ENCODE results near the gene HMGN1.

HMGN1 gene

GRCh38 chr21:39345440-39345839 is 3.4 kb downstream of the HMGN1 start:
- no peak for DNase-seq
- TF ChIP-seq CTCF (IDR thresholded peaks at IDR 0.05) = no peak
- H3K9me3 Mint-ChIP-seq = peaks cover 4% of the 10 kb centered on the region
- peak overlapping the region; percentile 97 for H3K4me3 Mint-ChIP-seq
- H3K36me3 Mint-ChIP-seq (ENCODE audit: low read depth) = peaks cover 71% of the 10 kb centered on the region
- H3K4me1 Mint-ChIP-seq = peaks cover 45% of the 10 kb centered on the region
- H3K27ac Mint-ChIP-seq = peak overlapping the region; percentile 72
- H3K27me3 Mint-ChIP-seq (ENCODE audit: low read depth, poor library complexity) = no peaks in the 10 kb centered on the region

- Mint-ChIP-seq H3K4me1 (peaks cover 39% of the 10 kb centered on the region), H3K27me3 (ENCODE audit: low read depth, poor library complexity) (no peaks in the 10 kb centered on the region), H3K27ac (peak overlapping the region; percentile 4), H3K9me3 (no peaks in the 10 kb centered on the region), H3K36me3 (ENCODE audit: low read depth) (peaks cover 71% of the 10 kb centered on the region), H3K4me3 (peak overlapping the region; percentile 97)
- no peak for DNase-seq
- no peak for TF ChIP-seq CTCF (IDR thresholded peaks at IDR 0.05)
These were observed 4.0 kb downstream of the HMGN1 start for GRCh38 chr21:39344848-39345247.

- TF ChIP-seq CTCF (IDR thresholded peaks at IDR 0.05) = no peak
- Mint-ChIP-seq H3K36me3 (ENCODE audit: low read depth) (peaks cover 62% of the 10 kb centered on the region), H3K4me1 (peaks cover 21% of the 10 kb centered on the region), H3K9me3 (no peaks in the 10 kb centered on the region), H3K4me3 (no peak overlapping the region), H3K27ac (peak overlapping the region; percentile 78), H3K27me3 (ENCODE audit: low read depth, poor library complexity) (no peaks in the 10 kb centered on the region)
- DNase-seq = no peak
These were observed 7.5 kb downstream of the HMGN1 start for GRCh38 chr21:39341249-39341923.

- Mint-ChIP-seq H3K4me3 (no peak overlapping the region), H3K36me3 (ENCODE audit: low read depth) (peaks cover 55% of the 10 kb centered on the region), H3K4me1 (peaks cover 14% of the 10 kb centered on the region), H3K9me3 (no peaks in the 10 kb centered on the region), H3K27me3 (ENCODE audit: low read depth, poor library complexity) (no peaks in the 10 kb centered on the region), H3K27ac (peak overlapping the region; percentile 78)
- DNase-seq = no peak
- TF ChIP-seq CTCF (IDR thresholded peaks at IDR 0.05) = no peak
These were observed 8.2 kb downstream of the HMGN1 start for GRCh38 chr21:39340687-39341086.

GRCh38 chr21:39339231-39339630 is 9.7 kb downstream of the HMGN1 start:
- peaks cover 40% of the 10 kb centered on the region for H3K36me3 Mint-ChIP-seq (ENCODE audit: low read depth)
- TF ChIP-seq CTCF (IDR thresholded peaks at IDR 0.05) = no peak
- no peaks in the 10 kb centered on the region for H3K9me3 Mint-ChIP-seq
- DNase-seq = no peak
- no peaks in the 10 kb centered on the region for H3K27me3 Mint-ChIP-seq (ENCODE audit: low read depth, poor library complexity)
- H3K4me3 Mint-ChIP-seq = no peak overlapping the region
- no peaks in the 10 kb centered on the region for H3K4me1 Mint-ChIP-seq
- peak overlapping the region; percentile 13 for H3K27ac Mint-ChIP-seq

- peaks cover 4% of the 10 kb centered on the region for H3K27me3 Mint-ChIP-seq (ENCODE audit: low read depth, poor library complexity)
- H3K27ac Mint-ChIP-seq = no peak overlapping the region
- DNase-seq = no peak
- H3K36me3 Mint-ChIP-seq (ENCODE audit: low read depth) = peaks cover 15% of the 10 kb centered on the region
- H3K4me1 Mint-ChIP-seq = peaks cover 9% of the 10 kb centered on the region
- H3K4me3 Mint-ChIP-seq = no peak overlapping the region
- H3K9me3 Mint-ChIP-seq = no peaks in the 10 kb centered on the region
- TF ChIP-seq CTCF (IDR thresholded peaks at IDR 0.05) = no peak
These were observed 12.4 kb downstream of the HMGN1 start for GRCh38 chr21:39336457-39337008.
